HCEC 1CT (cell line): ENCODE results near the gene MRPS22.
"Not testable (repeated sequence)": the region's sequence is repeated elsewhere in the genome, so short reads cannot be mapped to it uniquely, and the experiment has no call there.

Source experiments
- DNase-seq: peaks from one replicate; pipeline ENCODE4 v3.0.0-alpha.2; 2017

Gene MRPS22

DNA sequence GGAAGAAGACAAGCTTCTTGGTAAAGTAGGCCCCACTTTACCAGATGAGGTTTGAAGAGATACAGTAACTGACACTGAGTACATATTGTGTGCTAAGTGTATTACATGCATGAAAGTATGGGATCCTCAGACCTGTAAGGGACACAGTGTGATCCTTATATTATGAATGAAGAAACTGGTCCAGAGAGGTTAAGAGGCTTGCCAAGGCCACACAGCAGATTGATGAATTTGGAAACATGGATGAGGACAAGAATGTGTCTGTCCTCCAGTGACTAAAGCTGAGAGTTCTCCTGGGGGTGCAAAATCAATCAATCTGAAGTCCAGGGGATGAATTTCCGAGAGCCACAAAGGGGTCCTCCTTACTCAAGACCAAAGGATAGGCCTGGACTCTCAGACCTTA, 31.4 kb upstream of the MRPS22 start:
- DNase-seq: no peak

DNA sequence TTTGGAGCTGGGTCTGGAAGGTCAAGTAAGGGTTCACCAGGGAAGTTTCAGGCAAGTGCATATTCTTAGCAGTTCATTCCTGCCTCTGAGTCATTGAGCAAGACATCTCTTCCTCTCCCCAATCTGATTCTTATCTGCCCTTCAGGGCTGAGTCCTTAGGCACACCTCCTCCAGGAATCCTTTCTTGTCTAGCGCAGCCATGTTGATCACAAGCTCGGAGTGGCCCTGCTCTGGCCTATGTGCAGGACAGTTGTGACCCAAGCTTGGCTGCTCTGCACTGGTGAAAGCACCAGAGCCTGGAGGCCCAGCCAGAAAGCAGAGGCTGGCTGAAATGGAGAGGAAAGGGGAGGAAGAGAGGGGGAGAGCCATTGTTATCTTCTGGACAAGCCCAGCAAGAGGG, 30.9 kb upstream of the MRPS22 start:
- peak; percentile 41 for DNase-seq

DNA sequence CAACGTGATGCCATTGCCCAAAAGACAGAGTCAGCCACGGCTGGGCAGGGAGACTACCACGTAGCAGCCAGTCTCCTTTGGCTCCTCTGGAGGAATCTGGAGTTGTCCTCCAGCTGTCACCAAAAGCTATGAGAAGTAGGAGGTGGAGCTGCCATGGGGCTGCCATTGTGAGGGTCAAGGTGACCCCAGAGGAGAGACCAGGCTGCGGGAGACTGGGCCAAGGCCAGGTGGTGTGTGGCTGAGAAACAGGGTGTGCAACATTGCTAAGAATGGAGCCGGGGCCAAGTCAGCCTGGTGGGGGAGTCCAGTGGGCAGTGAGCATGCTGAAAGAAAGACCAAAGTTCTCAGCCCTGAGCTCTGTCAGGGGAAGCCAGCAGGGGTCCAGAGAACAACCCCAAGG, 29.9 kb upstream of the MRPS22 start:
- DNase-seq: no peak

DNA sequence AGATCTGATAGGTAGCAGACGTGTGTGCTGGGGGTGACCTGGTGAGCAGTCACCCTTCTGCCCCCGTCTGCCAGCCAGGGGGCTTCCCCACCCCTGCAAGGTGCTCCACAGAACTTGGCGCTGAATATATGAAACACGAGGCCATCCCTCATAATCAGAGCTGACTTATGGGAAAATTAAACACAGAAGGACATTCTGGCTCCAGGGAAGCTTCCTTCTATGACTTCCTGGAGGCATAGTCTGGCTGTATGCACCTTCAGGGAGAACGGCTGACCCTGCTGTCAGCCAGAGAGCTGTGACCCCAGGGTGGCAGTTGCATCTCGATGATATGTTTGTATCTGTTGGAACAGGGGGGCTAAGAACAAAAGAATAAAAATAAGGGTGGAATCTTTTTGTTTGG, 26.6 kb upstream of the MRPS22 start:
- no peak for DNase-seq

DNA sequence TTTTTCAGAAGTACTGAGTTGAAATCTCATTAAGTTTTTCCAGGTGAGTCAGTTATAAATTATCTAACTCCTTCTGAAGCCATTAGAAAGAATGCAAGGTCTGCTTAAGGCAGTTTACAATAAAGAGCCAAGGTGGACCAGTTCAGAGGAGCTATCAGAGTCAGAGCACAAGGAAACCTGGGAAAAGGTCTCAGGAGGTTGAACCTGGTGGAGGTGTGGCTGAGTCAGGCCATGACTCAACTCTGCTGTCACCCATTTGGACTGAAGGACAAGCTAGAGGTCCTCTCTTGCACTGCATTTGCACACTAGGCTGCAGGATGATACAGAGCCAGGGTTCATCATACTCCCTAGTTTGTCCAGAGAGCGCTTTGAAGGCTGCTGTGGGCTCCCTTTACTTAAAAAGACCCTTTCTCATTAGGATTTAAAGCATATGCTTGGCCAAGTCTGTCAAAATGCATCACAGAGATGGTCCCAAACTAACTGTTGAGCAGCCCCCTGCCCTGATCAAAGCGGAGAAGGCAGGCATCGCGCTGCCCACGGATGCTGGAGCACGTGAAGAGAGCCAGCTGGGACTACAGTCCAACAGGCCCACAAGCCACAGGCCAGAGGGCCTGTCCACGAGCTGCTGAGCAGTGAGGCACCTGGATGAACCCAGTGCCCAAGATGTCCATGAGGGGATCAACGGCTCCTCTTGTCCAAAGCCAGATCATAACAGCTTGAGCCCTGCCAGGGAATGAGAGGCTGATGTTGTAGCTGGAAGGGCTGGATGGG, 26.0 kb upstream of the MRPS22 start:
- DNase-seq: no peak

DNA sequence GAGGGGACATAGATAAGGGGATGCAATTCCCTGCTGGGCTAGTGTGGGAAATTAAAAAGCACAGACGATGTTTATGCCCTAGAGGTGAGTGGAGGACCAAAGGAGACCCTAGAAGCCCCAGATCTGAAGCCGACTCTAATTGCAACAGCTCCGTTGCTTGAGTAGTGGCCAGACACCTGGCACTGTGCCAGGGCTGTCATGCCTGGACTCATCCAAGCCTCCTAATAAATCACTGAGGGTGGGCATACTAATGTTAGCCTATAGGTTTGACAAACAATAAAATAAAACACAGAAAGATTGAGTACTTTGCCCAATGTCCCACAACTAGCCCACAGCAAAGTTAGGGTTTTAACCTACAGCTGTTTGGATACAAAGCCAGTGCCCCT, 25.4 kb upstream of the MRPS22 start:
- DNase-seq: no peak

DNA sequence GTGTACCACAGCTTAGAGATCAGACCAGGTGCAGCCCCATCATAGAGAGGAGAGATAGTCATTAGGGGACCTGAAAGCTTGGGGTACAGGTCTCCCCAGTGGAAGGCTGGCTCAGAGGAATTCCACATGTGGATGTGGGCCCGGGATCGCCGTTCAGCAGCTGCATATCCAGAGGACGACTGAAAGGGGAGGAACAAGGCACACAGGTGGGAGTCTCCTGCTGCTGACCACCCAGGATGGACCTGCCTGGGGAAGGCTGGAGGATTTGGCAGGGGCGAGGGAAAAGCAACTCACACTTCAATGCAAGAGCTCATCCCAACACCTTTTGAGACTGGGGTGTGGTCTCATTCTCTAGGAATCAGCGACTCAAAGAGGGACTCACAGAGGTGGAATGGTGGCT, 25.0 kb upstream of the MRPS22 start:
- DNase-seq: no peak

DNA sequence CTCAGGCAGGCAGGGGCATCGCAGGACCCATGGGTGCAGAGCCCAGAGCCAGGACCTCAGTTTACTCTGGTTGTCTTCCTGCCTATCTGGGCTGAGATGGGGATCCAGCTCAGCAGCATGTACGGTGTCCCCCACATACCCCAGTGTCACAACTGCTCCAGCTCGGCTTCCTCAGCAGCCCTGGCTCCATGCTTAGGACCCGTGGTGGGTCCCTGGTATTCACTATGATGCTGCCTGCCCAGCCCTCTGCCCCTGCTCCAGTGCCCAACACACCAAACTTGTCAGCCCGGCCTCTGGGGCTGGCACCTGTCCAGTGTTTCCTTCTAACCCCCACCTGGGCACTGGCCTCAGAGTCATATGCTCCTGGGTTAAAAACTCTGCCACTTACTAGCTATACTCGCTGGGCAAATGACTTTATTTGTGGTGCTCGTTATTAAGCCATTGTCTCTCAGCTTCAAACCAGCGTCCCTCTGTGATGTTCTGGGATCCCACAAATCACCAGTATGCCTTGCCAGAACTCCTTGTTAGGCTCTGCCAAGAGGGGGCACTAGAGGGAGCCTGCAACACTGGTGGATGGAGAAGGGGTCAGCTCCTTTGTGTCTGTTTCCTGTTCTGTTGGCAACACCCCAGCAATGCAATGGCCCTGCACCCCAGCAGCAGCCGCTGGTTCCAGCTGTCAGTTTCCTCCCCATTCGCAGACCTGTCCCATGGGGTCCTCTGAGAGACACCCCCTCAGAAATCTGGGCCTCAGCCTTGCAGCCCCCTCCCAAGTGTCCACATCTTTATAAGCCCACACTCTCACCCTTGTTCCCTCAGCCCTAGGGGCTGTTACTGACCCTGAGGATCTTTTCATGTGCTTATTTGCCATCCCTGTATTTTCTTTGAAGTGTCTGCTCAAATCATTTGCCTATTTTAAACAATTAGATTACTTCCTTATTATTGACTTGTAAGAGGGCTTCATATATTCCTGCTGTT, 24.1 kb upstream of the MRPS22 start:
- DNase-seq: peak; percentile 54

DNA sequence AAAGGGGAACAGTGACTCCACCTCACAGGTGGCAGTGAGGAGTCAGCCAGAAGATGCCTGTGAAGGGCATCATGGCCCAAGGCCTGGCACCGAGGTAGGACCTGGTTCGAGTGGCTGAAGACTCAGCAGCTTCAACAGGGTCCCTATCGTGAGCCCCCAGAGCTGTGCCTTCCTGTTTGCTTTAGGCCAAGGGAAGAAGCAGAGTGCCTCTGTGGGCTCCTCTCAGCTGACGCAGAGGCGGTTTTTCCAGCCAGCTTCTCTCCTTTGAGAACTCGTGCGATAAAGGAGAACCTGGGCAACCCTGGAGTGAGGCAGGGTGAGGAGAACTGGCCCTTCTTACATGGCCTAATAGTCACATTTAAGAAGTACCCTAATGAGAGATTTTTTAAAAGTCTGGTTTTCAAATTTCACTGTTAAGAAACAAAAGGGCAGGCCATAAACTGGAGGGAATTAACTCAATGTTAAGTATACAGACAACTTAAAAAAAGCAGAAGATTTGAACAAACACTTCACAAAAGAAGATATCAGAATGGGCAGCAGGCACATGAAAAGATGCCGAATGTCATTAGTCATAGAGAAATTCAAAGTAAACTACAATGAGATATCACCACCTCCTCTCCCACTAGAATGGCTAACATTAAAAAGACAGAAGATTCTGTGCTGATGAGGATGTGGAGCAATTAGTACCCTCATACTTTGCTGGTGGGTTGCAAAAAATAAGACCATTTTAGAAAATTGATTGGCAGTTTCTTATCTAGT, 23.1 kb upstream of the MRPS22 start:
- DNase-seq: no peak

DNA sequence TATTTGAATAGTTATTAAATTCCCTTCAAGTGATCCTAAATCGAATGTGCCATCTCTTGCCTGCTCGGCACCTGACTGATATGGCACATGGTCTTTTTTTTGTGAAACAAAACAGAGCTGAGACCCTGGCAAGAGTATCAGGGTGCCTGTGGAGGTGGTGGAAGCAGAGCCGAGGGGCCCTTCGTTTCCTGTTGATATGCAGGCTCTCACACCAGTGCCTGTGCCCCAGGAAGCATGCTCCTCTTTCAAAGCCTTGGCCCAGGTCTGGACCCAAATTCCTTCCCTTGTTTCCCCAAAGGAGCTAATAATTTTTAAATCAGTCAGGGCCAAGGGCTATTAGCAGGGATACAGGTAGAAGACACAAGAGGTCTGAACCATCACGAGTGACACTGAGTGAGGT, 21.5 kb upstream of the MRPS22 start:
- no peak for DNase-seq

DNA sequence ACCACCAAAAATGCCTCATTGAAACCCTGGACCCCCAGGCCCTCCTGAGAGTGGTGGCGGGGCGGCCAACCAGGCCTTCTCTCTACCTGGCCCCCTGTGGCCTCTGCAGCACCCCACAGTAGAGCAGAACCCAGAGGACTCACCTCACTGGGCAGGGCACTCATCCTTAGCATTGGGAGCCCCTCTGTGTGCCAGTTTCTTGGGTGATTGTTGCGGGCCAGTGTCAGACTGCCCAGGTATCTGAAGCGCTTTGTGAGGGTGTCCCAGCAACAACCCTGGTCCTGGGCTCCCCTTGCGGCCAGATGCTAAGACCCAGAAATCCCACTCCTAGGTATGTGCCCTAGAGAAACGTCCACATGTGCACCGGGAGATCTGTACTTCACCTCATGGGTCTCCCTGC, 20.7 kb upstream of the MRPS22 start:
- no peak for DNase-seq

DNA sequence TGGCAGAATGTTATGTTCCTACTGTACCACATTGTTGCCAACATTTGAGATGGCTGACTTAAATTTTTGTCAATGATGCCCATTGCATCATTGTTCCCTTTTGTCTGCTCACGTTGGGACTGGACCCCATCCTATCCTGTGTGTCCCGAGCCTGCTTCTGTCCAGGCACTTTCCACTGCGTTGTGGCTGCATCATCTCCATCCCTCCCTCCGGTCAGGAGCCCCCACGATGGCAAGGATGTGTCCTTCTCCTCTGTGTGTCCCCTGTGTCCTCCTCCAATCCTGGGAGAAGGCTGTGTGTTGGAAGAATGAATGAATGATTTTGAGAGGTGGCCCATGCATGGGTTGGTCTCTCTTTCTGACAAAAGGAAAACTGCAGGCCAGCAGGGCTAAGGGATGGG, 19.4 kb upstream of the MRPS22 start:
- DNase-seq: no peak

DNA sequence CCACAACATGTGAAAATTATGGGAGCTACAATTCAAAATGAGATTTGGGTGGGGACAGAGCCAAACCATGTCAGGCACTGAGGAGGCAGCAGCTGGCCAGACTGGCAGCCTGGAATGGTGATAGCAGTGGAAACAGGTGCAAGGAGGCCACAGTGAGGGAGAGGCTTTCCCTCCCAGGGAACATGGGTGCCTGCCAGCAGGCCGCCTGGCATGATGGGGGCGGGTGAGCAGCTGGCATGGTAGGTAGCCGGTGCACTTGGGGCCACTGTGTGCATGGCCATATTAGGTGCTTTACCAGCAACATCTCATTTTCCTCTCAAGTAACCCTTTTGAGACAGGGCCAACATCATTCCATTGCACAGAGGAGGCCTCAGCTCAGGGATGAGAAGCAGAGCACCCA, 18.3 kb upstream of the MRPS22 start:
- DNase-seq: no peak

DNA sequence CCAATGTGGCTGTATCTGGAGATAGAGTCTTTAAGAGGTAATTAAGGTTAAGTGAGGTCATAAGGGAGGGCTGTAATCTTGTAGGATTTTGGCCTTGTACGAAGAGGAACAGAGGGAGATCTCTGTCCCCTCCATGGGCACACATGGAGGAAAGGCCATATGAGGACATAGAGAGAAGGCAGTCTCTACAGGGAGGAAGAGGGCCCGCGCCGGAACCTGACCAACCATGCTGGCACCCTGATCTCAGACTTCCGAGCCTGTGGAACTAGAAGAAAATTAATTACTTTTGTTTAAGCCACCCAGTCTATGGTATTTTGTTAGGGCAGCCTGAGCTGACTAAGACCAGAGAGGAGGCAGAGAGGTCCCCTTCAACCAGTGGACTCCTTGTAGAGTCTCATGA, 17.7 kb upstream of the MRPS22 start:
- no peak for DNase-seq

DNA sequence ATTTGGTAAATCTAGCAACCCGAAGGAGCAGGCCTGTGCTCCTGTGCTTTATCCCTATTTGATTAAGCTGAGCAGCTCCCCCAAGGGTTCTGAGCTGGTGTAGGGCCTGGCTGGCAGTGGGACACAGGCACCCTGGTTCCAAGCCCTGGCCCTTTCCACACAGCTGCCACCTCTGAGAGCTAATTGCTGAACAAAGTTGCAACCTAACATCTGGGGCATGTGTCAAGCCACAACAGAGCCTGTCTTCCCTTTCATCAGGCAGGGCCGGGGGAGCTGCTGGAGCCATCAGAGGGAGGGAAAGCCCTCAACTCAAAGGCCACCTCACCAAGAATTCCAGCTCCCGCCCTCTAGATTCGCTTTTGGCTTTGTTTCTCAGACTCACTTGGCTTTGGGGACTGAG, 17.1 kb upstream of the MRPS22 start:
- no peak for DNase-seq

DNA sequence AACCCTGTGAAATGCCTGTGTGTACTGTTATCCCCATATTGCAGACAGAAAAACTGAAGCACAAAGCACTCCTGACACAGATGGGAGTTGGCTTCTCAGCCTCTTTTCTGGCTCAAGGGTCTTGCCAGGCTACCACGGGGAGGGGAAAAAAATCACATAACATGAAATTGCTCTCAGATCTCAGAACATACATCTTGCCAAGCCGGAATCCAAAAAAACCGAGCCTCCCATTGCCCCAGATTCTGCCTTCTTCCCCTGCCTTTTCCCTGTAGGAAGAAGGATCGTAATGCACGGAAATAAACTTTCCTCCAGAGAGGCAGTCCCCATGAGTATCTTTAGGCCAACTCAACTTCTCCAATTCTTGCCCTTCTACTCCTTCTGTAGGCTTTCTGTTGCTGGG, 16.6 kb upstream of the MRPS22 start:
- DNase-seq: no peak

DNA sequence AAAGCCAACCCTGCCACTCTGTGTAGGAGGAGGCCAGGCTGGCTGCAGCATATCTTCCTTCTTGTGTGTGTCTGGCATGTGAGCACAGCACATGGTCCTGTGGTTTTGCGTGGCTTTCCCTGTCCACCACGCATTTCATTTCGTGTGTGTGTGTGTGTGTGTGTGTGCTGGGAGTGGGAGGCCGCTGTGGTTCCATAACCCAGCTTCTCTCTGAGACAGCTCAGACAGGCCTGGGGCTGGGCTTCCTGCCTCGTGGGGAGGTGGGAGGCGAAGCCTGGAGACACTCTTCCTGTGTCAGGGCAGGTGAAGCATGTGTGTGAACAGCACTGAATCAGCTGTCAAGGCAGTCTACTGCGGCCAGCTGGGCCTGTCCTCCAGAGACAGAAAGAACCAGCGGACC, 16.0 kb upstream of the MRPS22 start:
- DNase-seq: no peak

DNA sequence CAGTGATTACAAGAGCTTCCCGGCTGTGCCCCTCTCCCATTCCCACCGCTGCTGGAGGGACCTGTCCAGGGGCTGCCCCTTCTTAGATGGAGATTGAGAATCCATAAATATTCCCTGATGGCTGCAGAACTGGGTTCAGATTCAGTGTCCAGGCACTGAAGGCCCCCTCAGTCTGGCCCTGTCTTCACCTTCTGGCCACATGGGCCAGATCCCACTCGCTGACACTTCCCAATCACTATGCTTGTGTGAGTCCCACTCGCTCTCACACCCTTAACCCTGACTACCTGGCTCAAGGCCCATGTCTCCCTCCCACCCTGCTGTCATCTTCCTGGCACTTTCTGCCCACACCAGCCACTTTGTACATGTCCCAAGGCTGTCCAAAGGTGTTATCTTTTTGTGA, 15.5 kb upstream of the MRPS22 start:
- DNase-seq: no peak

DNA sequence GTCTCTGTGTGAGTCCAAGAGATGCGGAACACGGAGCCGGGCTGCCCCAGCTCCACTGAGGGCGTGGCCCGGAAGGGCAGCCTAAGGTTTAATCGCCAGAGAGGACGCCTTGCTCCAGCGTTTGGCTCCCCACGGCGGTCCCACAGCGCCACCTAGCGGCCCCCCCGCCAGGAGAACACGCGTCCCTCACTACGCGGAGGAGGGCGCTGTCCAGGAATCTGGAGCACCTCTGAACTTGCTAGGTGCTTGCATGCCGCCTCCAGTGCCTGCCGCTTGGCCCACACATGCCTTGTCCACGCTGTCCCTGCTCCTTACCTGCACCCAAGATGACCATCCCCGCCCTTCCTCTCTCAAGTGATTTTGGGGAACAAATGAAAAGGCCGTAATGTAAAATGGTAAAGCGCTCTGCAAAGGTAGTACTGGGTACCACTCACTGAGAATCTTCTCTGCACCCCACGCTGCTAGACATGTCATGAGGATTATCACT, 14.4 kb upstream of the MRPS22 start:
- DNase-seq: peak; percentile 73

DNA sequence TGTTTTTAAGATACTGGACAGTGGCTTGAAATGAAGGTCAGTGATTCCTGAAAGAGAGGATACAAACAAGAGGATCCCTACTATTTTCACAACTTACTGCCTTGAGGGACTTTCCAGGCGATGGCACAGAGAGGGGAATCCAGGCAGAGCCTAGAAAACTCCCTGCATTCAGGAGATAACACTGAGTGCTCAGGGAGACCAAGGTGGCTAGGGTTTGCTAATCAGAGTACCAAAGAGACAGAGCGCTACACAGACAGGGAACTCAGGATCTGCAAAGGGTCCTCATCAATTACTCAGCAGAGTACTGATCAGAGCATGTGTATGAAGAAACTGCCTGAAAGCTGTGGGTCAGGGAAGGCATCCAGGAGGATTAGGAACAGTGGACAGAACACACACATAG, 11.7 kb upstream of the MRPS22 start:
- DNase-seq: no peak

DNA sequence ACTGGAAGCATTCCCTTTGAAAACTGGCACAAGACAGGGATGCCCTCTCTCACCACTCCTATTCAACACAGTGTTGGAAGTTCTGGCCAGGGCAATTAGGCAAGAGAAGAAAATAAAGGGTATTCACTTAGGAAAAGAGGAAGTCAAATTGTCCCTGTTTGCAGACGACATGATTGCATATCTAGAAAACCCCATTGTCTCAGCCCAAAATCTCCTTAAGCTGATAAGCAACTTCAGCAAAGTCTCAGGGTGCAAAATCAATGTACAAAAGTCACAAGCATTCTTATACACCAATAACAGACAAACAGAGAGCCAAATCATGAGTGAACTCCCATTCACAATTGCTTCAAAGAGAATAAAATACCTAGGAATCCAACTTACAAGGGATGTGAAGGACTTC, 9.1 kb upstream of the MRPS22 start:
- DNase-seq: not testable (repeated sequence)

DNA sequence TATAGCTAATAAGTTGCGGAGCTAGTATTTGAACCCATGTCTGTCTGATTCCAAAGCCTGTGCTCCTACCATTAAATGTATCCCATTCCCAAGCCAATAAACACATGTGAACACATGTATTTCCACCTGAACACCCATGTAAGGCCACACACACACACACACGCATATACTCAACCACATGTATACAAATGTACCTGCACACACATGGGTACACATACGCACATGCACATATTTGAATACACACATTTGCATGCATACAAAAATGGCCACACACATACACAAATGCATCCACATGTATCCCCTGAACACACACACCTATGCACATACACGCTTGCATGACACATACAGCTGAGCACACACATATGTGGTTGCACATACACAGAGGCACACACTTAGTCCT, 5.4 kb upstream of the MRPS22 start:
- DNase-seq: no peak

DNA sequence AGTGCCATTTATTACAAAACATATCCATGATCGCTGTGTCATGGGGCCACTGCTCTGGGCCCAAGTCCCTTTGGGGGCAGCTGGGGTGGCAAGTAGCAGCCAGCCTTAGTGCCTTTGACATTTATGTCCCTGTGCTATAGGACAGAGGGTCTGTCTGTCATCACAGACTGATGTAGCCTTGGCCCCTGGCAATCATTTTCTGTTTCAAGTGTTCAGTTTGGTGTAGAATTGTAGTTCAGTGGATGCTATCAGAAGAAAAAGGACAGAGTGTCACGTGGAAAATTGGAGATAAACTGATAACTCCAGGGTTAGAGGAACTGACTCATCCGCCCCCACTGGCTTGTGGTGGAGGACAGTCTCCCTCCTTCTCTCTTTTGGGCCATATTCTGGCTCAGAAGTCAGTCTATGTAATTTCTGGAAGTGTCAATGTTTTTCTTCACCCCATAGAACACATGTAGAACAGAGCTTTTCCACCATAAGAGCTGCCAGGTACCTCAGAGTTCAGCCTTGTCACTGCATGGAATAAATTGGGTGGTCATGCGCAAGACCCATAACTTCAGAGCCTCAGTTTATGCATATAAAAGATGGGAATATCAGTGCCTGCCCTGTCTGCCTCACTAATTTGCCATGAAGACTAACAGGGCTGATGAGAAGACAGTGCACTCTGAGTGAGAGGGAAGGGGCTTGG, 4.5 kb upstream of the MRPS22 start:
- DNase-seq: no peak
